Transverse colon (tissue), 4 donors: Measurements from ENCODE around the gene ORM2. TPM values are rescaled to one million over a fixed set of nuclear protein-coding genes. Genes with fewer than 3 reads are reported as not detected.

Experiments
- DNase-seq: peaks from one replicate; pipeline ENCODE4 v3.0.0-alpha.2; 2019
- H3K27ac ChIP-seq, 4 donors: fragments of 200-600 bp; sonication (generic); 2 replicates each; pipeline ENCODE4 v1.5.1; 2016 to 2018; ENCODE audit warnings: inconsistent platforms in 4 of 4
- H3K27me3 ChIP-seq: fragments of 200-600 bp; sonication (generic); 2 replicates; pipeline ENCODE4 v1.5.1; 2017; ENCODE audit warnings: inconsistent platforms
- H3K36me3 ChIP-seq, 4 donors: fragments of 200-600 bp; sonication (generic); 2 replicates each; pipeline ENCODE4 v1.5.1; 2017 to 2019; ENCODE audit warnings: inconsistent platforms in 4 of 4
- H3K4me1 ChIP-seq, 4 donors: fragments of 200-600 bp; sonication (generic); 2 replicates each; pipeline ENCODE4 v1.5.1; 2017 to 2020; ENCODE audit warnings: inconsistent platforms in 4 of 4
- H3K4me3 ChIP-seq, 4 donors: fragments of 200-600 bp; sonication (generic); 1 replicate in 1 of 4; 2 replicates in 3 of 4; pipeline versions ENCODE4 v1.5.1 to v1.6.1; 2017 to 2019; ENCODE audit warnings: inconsistent platforms in 4 of 4
- H3K9me3 ChIP-seq, 2 donors: fragments of 200-600 bp; sonication (generic); 2 replicates each; pipeline ENCODE4 v1.5.1; 2017 to 2019; ENCODE audit warnings: inconsistent platforms in 2 of 2
- EP300 ChIP-seq: sonication (generic); formaldehyde crosslinking; IDR thresholded peaks from one replicate; pipeline ENCODE4 v1.6.1; 2017; ENCODE audit warnings: antibody characterized with exemption, low read depth
- POLR2A ChIP-seq: fragments of 450-650 bp; IDR thresholded peaks from one replicate; pipeline ENCODE4 v1.6.1; 2016; ENCODE audit warnings: antibody characterized with exemption, mild to moderate bottlenecking, moderate library complexity
- POLR2AphosphoS5 ChIP-seq, 3 donors: sonication (generic); formaldehyde crosslinking; IDR thresholded peaks; one replicate each; pipeline ENCODE4 v1.6.1; 2016; ENCODE audit warnings: antibody characterized with exemption in 3 of 3
- WGBS, 2 donors: methylation state at CpG; one replicate each; pipeline ENCODE4 v1.1.5; 2018; ENCODE audit warnings: low coverage in 1 of 2; 5-methylcytosine and 5-hydroxymethylcytosine counted together
- in situ Hi-C, 4 donors: fragments of 200-750 bp; cut with MboI; loops; one replicate each; pipeline versions ENCODE4 v1.15.0 to v1.15.1; 2017; ENCODE audit warnings: low sequenced_read_pairs in 3 of 4, low pct_ligation_motif_present in 1 of 4, low pct_unique_long_range_greater_than_20kb in 1 of 4
- intact Hi-C: fragments of 100-400 bp; cut with DNase I; formaldehyde crosslinking; loops from one replicate; pipeline ENCODE4 v1.15.1; 2023; ENCODE audit warnings: low total_unique reads
- total RNA-seq, 4 donors: library from RNA; depleted of rRNA; stranded (reverse); fragments of >200 nt; gene quantifications; one replicate each; pipeline ENCODE4 v1.1.0, GENCODE V29; 2016
- TF ChIP-seq, protein P1 (sequence below), 5 experiments: fragments of 200-600 bp in 3 of 5; fragments of 450-650 bp in 2 of 5; sonication (generic) in 3 of 5; IDR thresholded peaks; 1 replicate in 2 of 5; 2 replicates in 3 of 5; pipeline ENCODE4 v1.5.1; 2016 to 2017; ENCODE audit warnings: antibody characterized with exemption in 5 of 5, inconsistent platforms in 3 of 5, mild to moderate bottlenecking in 2 of 5, moderate library complexity in 1 of 5

The ORM2 gene
- total RNA-seq, 4 donors from 2014 or later, result not detected

- H3K4me1 ChIP-seq, result peaks cover 4 to 24% (median 8%) of the 10 kb centered on the region in 4 donors
- TF ChIP-seq POLR2A, result no peak
- no peak for TF ChIP-seq POLR2AphosphoS5 (IDR thresholded peaks at IDR 0.05)
- TF ChIP-seq, protein P1, sequence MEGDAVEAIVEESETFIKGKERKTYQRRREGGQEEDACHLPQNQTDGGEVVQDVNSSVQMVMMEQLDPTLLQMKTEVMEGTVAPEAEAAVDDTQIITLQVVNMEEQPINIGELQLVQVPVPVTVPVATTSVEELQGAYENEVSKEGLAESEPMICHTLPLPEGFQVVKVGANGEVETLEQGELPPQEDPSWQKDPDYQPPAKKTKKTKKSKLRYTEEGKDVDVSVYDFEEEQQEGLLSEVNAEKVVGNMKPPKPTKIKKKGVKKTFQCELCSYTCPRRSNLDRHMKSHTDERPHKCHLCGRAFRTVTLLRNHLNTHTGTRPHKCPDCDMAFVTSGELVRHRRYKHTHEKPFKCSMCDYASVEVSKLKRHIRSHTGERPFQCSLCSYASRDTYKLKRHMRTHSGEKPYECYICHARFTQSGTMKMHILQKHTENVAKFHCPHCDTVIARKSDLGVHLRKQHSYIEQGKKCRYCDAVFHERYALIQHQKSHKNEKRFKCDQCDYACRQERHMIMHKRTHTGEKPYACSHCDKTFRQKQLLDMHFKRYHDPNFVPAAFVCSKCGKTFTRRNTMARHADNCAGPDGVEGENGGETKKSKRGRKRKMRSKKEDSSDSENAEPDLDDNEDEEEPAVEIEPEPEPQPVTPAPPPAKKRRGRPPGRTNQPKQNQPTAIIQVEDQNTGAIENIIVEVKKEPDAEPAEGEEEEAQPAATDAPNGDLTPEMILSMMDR (IDR thresholded peaks at IDR 0.05), result no peak
- TF ChIP-seq EP300, result no peak
- H3K9me3 ChIP-seq, result no peaks in the 10 kb centered on the region
- 95 to 100% methylated on average over 2 to 7 of the region's 7 CpGs for WGBS, 2 donors
- in situ Hi-C loops, result no loop called here
- no peak overlapping the region for H3K4me3 ChIP-seq
- peaks cover 0 to 71% (median 34%) of the 10 kb centered on the region in 4 donors for H3K36me3 ChIP-seq
- intact Hi-C loops, result no loop called here
- H3K27ac ChIP-seq, result no peak overlapping the region
- no peaks in the 10 kb centered on the region for H3K27me3 ChIP-seq
- no peak for DNase-seq
Measured at GRCh38 chr9:114361542-114361941, 31.9 kb downstream of the ORM2 start.

DNA sequence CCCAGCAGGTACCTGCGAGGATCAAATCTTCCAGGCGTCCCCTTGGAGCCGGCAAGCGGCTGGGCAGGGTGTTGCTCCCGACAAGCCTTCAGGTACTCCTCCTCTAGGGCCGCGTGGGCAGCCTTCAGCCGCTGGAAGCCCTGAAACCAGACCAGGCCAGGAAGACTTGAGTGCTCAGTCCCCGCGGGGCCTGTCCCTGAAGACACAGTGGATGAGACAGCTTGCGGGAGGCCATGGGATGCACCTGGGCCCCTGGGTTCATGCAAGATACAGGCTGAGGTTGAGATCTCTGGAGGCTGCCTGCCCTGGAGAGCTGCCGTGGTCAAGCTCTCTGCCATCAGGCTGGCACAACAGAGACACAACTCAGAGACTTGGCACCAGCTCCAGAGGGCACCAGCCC is 32.7 kb downstream of the ORM2 start:
- Histone ChIP-seq H3K4me3 (no peak overlapping the region), H3K27me3 (no peaks in the 10 kb centered on the region), H3K4me1 (peaks cover 4 to 32% (median 13%) of the 10 kb centered on the region in 4 donors), H3K9me3 (no peaks in the 10 kb centered on the region), H3K27ac (no peak overlapping the region), H3K36me3 (peaks cover 0 to 64% (median 30%) of the 10 kb centered on the region in 4 donors)
- 93% methylated on average over 12 of the region's 12 CpGs; no CpG with 5 or more reads in 1 of the 2 donors for WGBS, 2 donors
- DNase-seq, result no peak
- in situ Hi-C loops (no loop called here), intact Hi-C loops (no loop called here)
- TF ChIP-seq, protein P1 (IDR thresholded peaks at IDR 0.05), result no peak
- TF ChIP-seq POLR2A (no peak), EP300 (no peak), POLR2AphosphoS5 (IDR thresholded peaks at IDR 0.05) (no peak)

- no peak for TF ChIP-seq EP300
- no peak for TF ChIP-seq POLR2AphosphoS5 (IDR thresholded peaks at IDR 0.05)
- TF ChIP-seq, protein P1 (IDR thresholded peaks at IDR 0.05), result no peak
- no peak for TF ChIP-seq POLR2A
- in situ Hi-C loops, result no loop called here
- intact Hi-C loops, result no loop called here
- WGBS, 2 donors, result 20 to 60% methylated on average over 1 to 2 of the region's 2 CpGs
- DNase-seq, result no peak
- Histone ChIP-seq H3K4me3 (no peak overlapping the region), H3K36me3 (peaks cover 0 to 54% (median 26%) of the 10 kb centered on the region in 4 donors), H3K4me1 (peaks cover 4 to 43% (median 13%) of the 10 kb centered on the region in 4 donors), H3K27me3 (no peaks in the 10 kb centered on the region), H3K9me3 (no peaks in the 10 kb centered on the region), H3K27ac (peak overlapping the region in 3 of 4 donors; percentile 41 to 77 (median 42))
Measured at GRCh38 chr9:114363424-114363823, 33.8 kb downstream of the ORM2 start.

DNA sequence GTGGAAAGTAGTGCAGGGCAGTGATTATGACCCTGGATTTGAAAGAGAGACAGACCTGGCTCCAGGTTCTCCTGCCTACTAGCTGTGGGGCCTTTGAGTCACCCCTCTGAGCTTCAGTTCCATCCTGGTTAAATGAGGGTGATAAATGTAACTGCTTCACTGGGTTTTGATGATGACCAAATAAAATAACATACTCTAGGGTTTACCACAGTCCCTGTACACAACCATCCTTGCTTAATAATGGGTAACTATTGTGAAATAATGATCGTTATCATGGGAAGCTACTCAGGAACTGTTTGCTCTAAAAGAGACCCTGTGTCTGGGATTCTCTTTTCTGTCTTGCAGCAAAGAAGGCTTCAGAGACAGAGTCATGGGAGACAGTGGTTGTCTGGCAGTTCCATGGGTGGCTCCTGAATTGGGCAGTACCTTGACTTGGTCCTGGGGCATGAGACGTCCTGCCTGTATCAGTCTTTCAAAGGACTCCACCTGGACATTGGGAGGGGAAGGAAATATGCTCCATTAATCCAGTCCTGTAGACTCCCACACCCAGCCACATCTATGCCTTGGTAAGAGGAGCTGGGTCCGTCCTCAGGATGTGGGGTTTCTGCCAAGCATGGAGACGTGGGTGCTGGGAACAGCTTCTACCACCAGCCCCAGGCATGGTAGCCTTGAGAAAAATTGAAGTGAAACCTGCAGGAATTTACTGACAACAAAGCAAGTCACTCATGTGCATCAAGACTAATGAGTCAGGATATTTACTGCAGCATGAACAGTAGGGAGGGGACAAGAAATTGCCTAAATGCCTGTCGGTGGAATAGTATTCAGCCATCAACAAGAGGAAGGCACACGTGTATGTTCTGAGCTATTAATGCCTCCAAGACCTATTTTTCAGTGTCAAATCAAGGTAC is 34.7 kb downstream of the ORM2 start:
- no peak for DNase-seq
- intact Hi-C loops, result no loop called here
- Histone ChIP-seq H3K9me3 (no peaks in the 10 kb centered on the region), H3K27ac (peak overlapping the region; percentile 41 to 77 (median 42)), H3K4me3 (no peak overlapping the region), H3K27me3 (no peaks in the 10 kb centered on the region), H3K36me3 (peaks cover 0 to 47% (median 22%) of the 10 kb centered on the region in 4 donors), H3K4me1 (peaks cover 4 to 45% (median 13%) of the 10 kb centered on the region in 4 donors)
- TF ChIP-seq POLR2AphosphoS5 (IDR thresholded peaks at IDR 0.05) (peak in 1 of 3 donors; percentile 37), POLR2A (no peak)
- WGBS, 2 donors, result 61 to 90% methylated on average over 2 to 6 of the region's 6 CpGs
- in situ Hi-C loops, result no loop called here
